UCSD-AML1 (cell line): ENCODE measurements around the gene AASDH.

ENCODE experiments used
- DNase-seq: peaks from one replicate; lab custom pipeline; 2025; ENCODE audit not compliant: unreplicated experiment; lab: John Stamatoyannopoulos, UW

The AASDH gene

GRCh38 chr4:56288663-56289062 lies 98.6 kb downstream of the AASDH start:
- no peak for DNase-seq
